GM20000 (cell line): ENCODE measurements around the gene OR51Q1.

ENCODE experiments used
- DNase-seq: peaks from one replicate; pipeline ENCODE4 v3.0.0; 2012; ENCODE audit warnings: low spot score
- TF ChIP-seq, protein P1 (sequence below): IDR thresholded peaks from 2 replicates; pipeline ENCODE4 v1.5.1; 2012; ENCODE audit warnings: mild to moderate bottlenecking, control low read depth; ENCODE audit errors: extremely low read depth, missing control alignments

The OR51Q1 gene, protein sequence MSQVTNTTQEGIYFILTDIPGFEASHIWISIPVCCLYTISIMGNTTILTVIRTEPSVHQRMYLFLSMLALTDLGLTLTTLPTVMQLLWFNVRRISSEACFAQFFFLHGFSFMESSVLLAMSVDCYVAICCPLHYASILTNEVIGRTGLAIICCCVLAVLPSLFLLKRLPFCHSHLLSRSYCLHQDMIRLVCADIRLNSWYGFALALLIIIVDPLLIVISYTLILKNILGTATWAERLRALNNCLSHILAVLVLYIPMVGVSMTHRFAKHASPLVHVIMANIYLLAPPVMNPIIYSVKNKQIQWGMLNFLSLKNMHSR

DNA sequence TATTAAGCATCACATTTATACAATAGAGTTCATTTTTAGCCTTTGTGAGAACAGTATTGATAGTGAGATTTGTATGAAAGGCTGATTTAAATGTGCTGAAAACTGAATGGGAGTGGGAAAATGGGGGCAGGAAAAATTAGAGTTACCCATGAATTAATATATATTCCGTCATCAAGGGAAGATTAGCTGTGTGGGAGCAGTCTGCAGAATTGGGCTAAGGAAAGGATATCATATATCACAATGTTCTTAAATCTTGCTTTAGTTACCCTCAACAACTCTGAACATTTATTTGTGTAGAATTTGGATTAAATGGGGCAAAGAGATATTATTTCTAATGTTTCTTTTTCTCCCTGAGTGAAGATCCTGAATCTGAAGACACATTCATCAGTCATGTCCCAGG lies at the start of gene OR51Q1:
TSS of gene OR51Q1 (plus strand) at position 301 of the 400 bp plus-strand sequence. CDS start at position 391, 90 bp downstream.
- TF ChIP-seq, protein P1, sequence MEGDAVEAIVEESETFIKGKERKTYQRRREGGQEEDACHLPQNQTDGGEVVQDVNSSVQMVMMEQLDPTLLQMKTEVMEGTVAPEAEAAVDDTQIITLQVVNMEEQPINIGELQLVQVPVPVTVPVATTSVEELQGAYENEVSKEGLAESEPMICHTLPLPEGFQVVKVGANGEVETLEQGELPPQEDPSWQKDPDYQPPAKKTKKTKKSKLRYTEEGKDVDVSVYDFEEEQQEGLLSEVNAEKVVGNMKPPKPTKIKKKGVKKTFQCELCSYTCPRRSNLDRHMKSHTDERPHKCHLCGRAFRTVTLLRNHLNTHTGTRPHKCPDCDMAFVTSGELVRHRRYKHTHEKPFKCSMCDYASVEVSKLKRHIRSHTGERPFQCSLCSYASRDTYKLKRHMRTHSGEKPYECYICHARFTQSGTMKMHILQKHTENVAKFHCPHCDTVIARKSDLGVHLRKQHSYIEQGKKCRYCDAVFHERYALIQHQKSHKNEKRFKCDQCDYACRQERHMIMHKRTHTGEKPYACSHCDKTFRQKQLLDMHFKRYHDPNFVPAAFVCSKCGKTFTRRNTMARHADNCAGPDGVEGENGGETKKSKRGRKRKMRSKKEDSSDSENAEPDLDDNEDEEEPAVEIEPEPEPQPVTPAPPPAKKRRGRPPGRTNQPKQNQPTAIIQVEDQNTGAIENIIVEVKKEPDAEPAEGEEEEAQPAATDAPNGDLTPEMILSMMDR, result no peak
- no peak for DNase-seq

DNA sequence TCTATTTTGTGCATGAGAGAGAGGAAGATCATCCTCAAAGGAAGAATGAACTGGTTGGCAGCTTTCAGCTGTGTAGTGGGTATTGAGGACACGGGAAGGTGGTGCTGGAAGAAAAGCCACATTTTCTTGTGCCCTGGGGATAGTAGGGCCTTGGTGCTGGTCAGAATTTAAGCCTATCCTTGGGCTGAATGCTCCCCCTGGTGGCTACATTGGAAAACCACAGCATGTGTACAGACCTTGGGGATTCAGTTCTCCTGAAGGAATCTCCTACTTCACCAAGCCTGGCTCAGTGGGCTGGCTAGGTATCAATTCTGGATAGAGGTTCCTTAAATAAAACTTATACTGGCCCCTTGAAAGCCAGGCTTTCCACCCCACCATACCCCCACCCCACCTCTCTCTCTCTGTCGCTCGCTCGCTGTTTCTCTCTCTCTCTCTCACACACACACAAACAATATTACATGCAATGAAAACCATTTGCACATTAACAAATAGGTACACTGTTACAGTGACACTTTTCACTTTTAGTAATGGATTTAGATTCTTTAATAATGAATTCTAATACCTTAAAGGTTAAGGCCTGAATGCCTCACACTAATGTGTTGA lies 41.1 kb upstream of the OR51Q1 start:
- TF ChIP-seq, protein P1, result peak; percentile 63
- peak; percentile 52 for DNase-seq

DNA sequence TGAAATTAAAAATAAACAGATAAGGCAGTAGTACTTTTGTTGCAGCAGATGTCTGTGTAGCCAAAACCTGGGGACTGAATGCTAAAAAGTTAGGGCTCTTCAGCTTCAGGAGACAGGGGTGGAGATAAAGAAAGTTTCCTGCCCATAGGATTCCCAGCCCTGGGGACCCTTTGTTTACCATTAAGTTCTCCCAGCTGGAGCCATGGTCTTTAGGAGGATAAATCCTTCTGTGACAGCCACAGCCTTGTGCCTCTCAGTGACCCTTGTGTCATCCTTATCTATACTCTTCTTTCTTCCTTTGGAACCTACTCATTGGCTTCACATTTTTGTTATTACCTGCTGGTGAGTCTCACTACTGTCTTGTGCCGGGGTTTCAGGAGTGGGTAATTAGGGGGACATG lies 38.3 kb upstream of the OR51Q1 start, which contains the start of gene OR51M1:
TSS of gene OR51M1 (plus strand) at position 237 of the 400 bp plus-strand sequence. CDS start 5,587 bp downstream, outside the sequence.
- TF ChIP-seq, protein P1, result no peak
- no peak for DNase-seq

DNA sequence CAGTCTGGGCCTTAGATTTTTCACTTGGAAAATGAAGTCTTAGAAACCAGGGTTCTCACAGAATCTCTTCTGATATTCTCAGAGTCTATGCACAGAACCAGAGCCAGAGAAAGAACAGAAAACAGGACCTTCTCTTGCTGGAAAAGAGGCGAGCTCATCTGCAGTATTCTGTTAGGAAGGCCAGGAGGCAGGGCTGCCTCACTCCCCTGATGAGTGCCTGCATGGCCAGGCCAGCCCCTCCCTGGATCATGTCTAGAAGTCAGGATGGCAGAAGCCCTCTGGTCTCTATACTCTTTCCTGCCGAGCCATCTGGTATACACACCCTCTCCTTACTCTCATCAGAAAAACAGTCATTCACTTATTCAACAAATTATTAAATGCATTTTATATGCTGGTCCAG lies 37.6 kb upstream of the OR51Q1 start:
- DNase-seq, result no peak
- TF ChIP-seq, protein P1, result no peak

DNA sequence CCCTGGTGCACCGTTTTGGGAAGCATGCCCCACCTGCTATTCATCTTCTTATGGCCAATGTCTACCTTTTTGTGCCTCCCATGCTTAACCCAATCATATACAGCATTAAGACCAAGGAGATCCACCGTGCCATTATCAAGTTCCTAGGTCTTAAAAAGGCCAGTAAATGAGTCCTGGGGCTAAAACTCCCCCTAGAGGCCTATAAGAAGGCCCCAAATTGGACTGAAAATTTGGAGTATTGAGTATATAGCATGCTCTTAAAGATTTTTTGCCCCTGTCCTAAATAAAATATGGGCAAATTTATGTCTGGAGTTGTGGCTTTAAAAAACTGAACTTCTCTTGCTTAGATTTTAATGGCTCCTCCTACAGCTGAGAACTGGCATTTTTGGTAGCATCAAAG lies 31.7 kb upstream of the OR51Q1 start:
- DNase-seq, result no peak
- TF ChIP-seq, protein P1, result no peak

DNA sequence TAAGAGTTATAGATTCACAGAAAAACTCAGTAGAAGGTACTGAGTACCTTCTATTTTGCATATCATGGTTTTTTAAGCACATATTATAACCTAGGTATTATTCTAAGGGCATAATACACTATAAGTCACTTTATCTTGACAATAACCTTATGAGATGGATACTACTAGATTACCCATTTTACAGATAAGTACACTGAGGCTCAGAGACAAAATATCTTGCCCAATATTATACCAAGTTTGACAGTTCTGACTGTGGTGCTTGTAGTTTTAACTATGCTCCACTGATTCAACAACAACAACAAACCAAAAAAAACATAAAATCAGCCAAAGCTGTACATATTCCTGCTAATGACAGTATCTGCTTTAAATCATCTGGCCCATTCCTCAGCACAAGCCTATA lies 27.8 kb upstream of the OR51Q1 start:
- no peak for DNase-seq
- TF ChIP-seq, protein P1, result no peak

DNA sequence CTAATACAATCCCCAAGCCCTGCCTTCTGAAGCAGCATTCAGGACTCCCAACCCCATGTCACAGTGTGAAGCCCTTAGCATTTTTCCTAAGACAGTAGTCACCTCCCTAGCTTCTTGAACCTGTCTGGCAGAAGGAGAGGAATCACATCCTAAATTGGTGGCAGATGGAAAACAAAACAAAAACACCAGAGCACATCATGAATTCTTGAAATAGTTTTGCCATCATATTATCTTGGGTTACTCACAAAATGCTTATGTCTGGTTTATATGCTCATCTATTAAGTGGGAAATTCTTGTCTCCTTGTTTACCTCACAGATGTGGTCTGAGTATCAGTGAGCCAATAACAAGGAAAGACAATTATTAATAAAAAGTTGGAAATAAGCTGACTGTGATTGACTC lies 23.0 kb upstream of the OR51Q1 start:
- DNase-seq, result no peak
- TF ChIP-seq, protein P1, result no peak
